ENCODE measurements around the gene RER1. TPM values are rescaled to one million over a fixed set of nuclear protein-coding genes. Genes with fewer than 3 reads are reported as not detected.

RER1 gene
- total RNA-seq, 2 experiments from 2014 or later: 60.5 to 138 TPM

GRCh38 chr1:2408859-2409276 lies 17.2 kb downstream of the RER1 start:
- Histone ChIP-seq H2AFZ (ENCODE audit: low read length) (no peak overlapping the region), H3K4me3 (ENCODE audit: low read depth, low read length, poor library complexity, severe bottlenecking) (no peak overlapping the region), H3K27ac (ENCODE audit: low read depth, low read length, poor library complexity, severe bottlenecking) (no peak overlapping the region), H3K9me2 (ENCODE audit: insufficient read depth, low read length) (no peaks in the 10 kb centered on the region), H3K36me3 (ENCODE audit: insufficient read depth, low read length) (peaks cover 40% of the 10 kb centered on the region), H4K20me1 (ENCODE audit: insufficient read depth, low read length) (no peaks in the 10 kb centered on the region), H3K4me1 (ENCODE audit: insufficient read depth, low read length, poor library complexity, severe bottlenecking) (peaks cover 17% of the 10 kb centered on the region), H3K4me2 (ENCODE audit: low read length) (no peak overlapping the region), H3K79me2 (ENCODE audit: insufficient read depth, low read depth, low read length) (no peaks in the 10 kb centered on the region), H3K9me3 (ENCODE audit: low read length) (no peaks in the 10 kb centered on the region)
- no peak for DNase-seq (ENCODE audit: low spot score)
- BruUV-seq (replicated peaks): no TSS peak
- ChIA-PET POLR2A (no interaction called here), CTCF (ENCODE audit: unreplicated experiment) (no interaction called here)
- no peak for TF ChIP-seq EZH2phosphoT487 (IDR thresholded peaks at IDR 0.05; ENCODE audit: borderline replicate concordance, low read depth, low read length)
- no peak for TF ChIP-seq CTCF (conservative IDR thresholded peaks at IDR 0.05; ENCODE audit: low read length)
- intact Hi-C loops (cut with micrococcal nuclease; ENCODE audit: unreplicated experiment): no loop called here

- peaks cover 31% of the 10 kb centered on the region for H3K36me3 ChIP-seq (ENCODE audit: insufficient read depth, low read length)
- POLR2A ChIA-PET: no interaction called here
- no peaks in the 10 kb centered on the region for H3K9me3 ChIP-seq (ENCODE audit: low read length)
- TF ChIP-seq EZH2phosphoT487 (IDR thresholded peaks at IDR 0.05; ENCODE audit: borderline replicate concordance, low read depth, low read length) (no peak), CTCF (conservative IDR thresholded peaks at IDR 0.05; ENCODE audit: low read length) (no peak)
- no peak overlapping the region for H3K4me3 ChIP-seq (ENCODE audit: low read depth, low read length, poor library complexity, severe bottlenecking)
- CTCF ChIA-PET (ENCODE audit: unreplicated experiment): no interaction called here
- no peak overlapping the region for H3K27ac ChIP-seq (ENCODE audit: low read depth, low read length, poor library complexity, severe bottlenecking)
- no peak overlapping the region for H3K4me2 ChIP-seq (ENCODE audit: low read length)
- no peak for DNase-seq (ENCODE audit: low spot score)
- H2AFZ ChIP-seq (ENCODE audit: low read length): no peak overlapping the region
- H3K4me1 ChIP-seq (ENCODE audit: insufficient read depth, low read length, poor library complexity, severe bottlenecking): peaks cover 26% of the 10 kb centered on the region
- no peaks in the 10 kb centered on the region for H4K20me1 ChIP-seq (ENCODE audit: insufficient read depth, low read length)
- H3K9me2 ChIP-seq (ENCODE audit: insufficient read depth, low read length): no peaks in the 10 kb centered on the region
- intact Hi-C loops (cut with micrococcal nuclease; ENCODE audit: unreplicated experiment): no loop called here
- no TSS peak for BruUV-seq (replicated peaks)
- H3K79me2 ChIP-seq (ENCODE audit: insufficient read depth, low read depth, low read length): no peaks in the 10 kb centered on the region
Measured at GRCh38 chr1:2409745-2410144, 18.1 kb downstream of the RER1 start.

GRCh38 chr1:2411801-2412394 lies 20.3 kb downstream of the RER1 start:
- no peak for TF ChIP-seq CTCF (conservative IDR thresholded peaks at IDR 0.05; ENCODE audit: low read length)
- no peak for TF ChIP-seq EZH2phosphoT487 (IDR thresholded peaks at IDR 0.05; ENCODE audit: borderline replicate concordance, low read depth, low read length)
- Histone ChIP-seq H3K4me1 (ENCODE audit: insufficient read depth, low read length, poor library complexity, severe bottlenecking) (peaks cover 48% of the 10 kb centered on the region), H2AFZ (ENCODE audit: low read length) (peak overlapping the region; percentile 80), H4K20me1 (ENCODE audit: insufficient read depth, low read length) (no peaks in the 10 kb centered on the region), H3K4me2 (ENCODE audit: low read length) (peak overlapping the region; percentile 99), H3K9me3 (ENCODE audit: low read length) (no peaks in the 10 kb centered on the region), H3K36me3 (ENCODE audit: insufficient read depth, low read length) (peaks cover 9% of the 10 kb centered on the region; the same call in 1 of the 2 replicates), H3K79me2 (ENCODE audit: insufficient read depth, low read depth, low read length) (no peaks in the 10 kb centered on the region), H3K4me3 (ENCODE audit: low read depth, low read length, poor library complexity, severe bottlenecking) (peak overlapping the region; percentile 98), H3K27ac (ENCODE audit: low read depth, low read length, poor library complexity, severe bottlenecking) (peak overlapping the region; percentile 19), H3K9me2 (ENCODE audit: insufficient read depth, low read length) (no peaks in the 10 kb centered on the region)
- ChIA-PET POLR2A (no interaction called here), CTCF (ENCODE audit: unreplicated experiment) (interaction anchor here (0.6 kb wide), 1 partner anchor 83 kb away, joined by 3 read pairs; no protein-coding TSS in a partner anchor)
- peak; percentile 21 for DNase-seq (ENCODE audit: low spot score)
- intact Hi-C loops (cut with micrococcal nuclease; ENCODE audit: unreplicated experiment): loop anchor here (1.0 kb wide), 1 partner anchor 21 kb away; the partner anchor contains the start of genes MORN1 and RER1
- BruUV-seq (replicated peaks): no TSS peak
